A673 (cell line): ENCODE data around the gene CLCNKB. TPM values are rescaled to one million over a fixed set of nuclear protein-coding genes. Genes with fewer than 3 reads are reported as not detected.
A peak's percentile ranks its signal among the peaks of the same experiment; 100 is the strongest.

Source experiments
- BruUV-seq: library from RNA; stranded (reverse); fragments of 400-500 nt; replicated peaks from 2 replicates; lab custom pipeline; 2021; lab: Mats Ljungman, UMichigan
- CTCF ChIA-PET: fragments of 300-600 bp; sonication (Branson Sonifier 250); formaldehyde crosslinking; loops from one replicate; lab custom pipeline; 2022; ENCODE audit warnings: antibody characterized with exemption; lab: Charles Lee
- POLR2A ChIA-PET: fragments of 300-600 bp; sonication (Branson Sonifier 250); formaldehyde crosslinking; loops from one replicate; lab custom pipeline; 2022; ENCODE audit warnings: antibody characterized with exemption; ENCODE audit not compliant: low non-redundant PET; lab: Charles Lee
- DNase-seq: peaks from one replicate; pipeline ENCODE4 v3.0.0-alpha.2; 2015; ENCODE audit warnings: low spot score
- H3K27ac ChIP-seq: fragments of 200-600 bp; sonication (generic); 2 replicates; pipeline ENCODE4 v1.5.1; 2016; ENCODE audit warnings: mixed run types, low read depth, mild to moderate bottlenecking, mixed read lengths, antibody characterized with exemption, low read length; ENCODE audit not compliant: poor library complexity, severe bottlenecking
- H3K27me3 ChIP-seq: fragments of 200-600 bp; sonication (generic); replicated peaks from 2 replicates; pipeline ENCODE4 v1.6.1; 2017; ENCODE audit warnings: mixed run types, low read depth, mild to moderate bottlenecking, mixed read lengths, antibody characterized with exemption, low read length; ENCODE audit not compliant: insufficient read depth, poor library complexity
- H3K36me3 ChIP-seq: fragments of 200-600 bp; sonication (generic); 2 replicates; pipeline ENCODE4 v1.6.1; 2016; ENCODE audit warnings: mixed run types, mild to moderate bottlenecking, mixed read lengths, antibody characterized with exemption, low read length; ENCODE audit not compliant: insufficient read depth, poor library complexity, severe bottlenecking
- H3K4me1 ChIP-seq: fragments of 200-600 bp; sonication (generic); 2 replicates; pipeline ENCODE4 v1.6.1; 2017; ENCODE audit warnings: mixed run types, mild to moderate bottlenecking, mixed read lengths, antibody characterized with exemption, low read length; ENCODE audit not compliant: insufficient read depth, poor library complexity, severe bottlenecking
- H3K4me3 ChIP-seq: fragments of 200-600 bp; sonication (generic); 2 replicates; pipeline ENCODE4 v1.5.1; 2016; ENCODE audit warnings: low read depth, mixed run types, mild to moderate bottlenecking, mixed read lengths, low read length; ENCODE audit not compliant: poor library complexity, severe bottlenecking
- H3K9me3 ChIP-seq: fragments of 200-600 bp; sonication (generic); 2 replicates; pipeline ENCODE4 v1.6.1; 2016; ENCODE audit warnings: mixed run types, low read depth, mild to moderate bottlenecking, mixed read lengths, antibody characterized with exemption, low read length; ENCODE audit not compliant: poor library complexity, severe bottlenecking
- CTCF ChIP-seq: fragments of 300-800, 200-600 bp; sonication (generic); conservative IDR thresholded peaks from 2 replicates; pipeline ENCODE4 v1.5.1; 2017; ENCODE audit warnings: low read depth, mild to moderate bottlenecking, antibody characterized with exemption, low read length, moderate library complexity, mixed read lengths
- EZH2 ChIP-seq: fragments of 200-600 bp; sonication (generic); IDR thresholded peaks from 2 replicates; pipeline ENCODE4 v1.6.1; 2017; ENCODE audit warnings: borderline replicate concordance, low read depth, mild to moderate bottlenecking, mixed read lengths, antibody characterized with exemption, low read length; ENCODE audit not compliant: poor library complexity, severe bottlenecking
- intact Hi-C: fragments of 100-400 bp; cut with micrococcal nuclease; formaldehyde crosslinking; loops from one replicate; pipeline ENCODE4 v1.10.0; 2022; ENCODE audit not compliant: unreplicated experiment
- total RNA-seq: library from RNA; stranded (reverse); gene quantifications from 2 replicates; pipeline ENCODE4 v1.2.3, GENCODE V29; 2021

CLCNKB gene
- total RNA-seq, 1 experiment from 2014 or later: 0.13 TPM

GRCh38 chr1:16082283-16083038 is 38.9 kb downstream of the CLCNKB start:
- TF ChIP-seq EZH2 (no peak), CTCF (peak; percentile 96)
- no peaks in the 10 kb centered on the region for H3K9me3 ChIP-seq
- no peak overlapping the region for H3K27ac ChIP-seq
- ChIA-PET CTCF (interaction anchor here (0.5 to 2.7 kb wide), 10 partner anchors 9 to 869 kb away, joined by 3 to 28 read pairs (median 4); partner anchors contain the start of gene FAM131C), POLR2A (no interaction called here)
- no peaks in the 10 kb centered on the region for H3K27me3 ChIP-seq
- DNase-seq: peak; percentile 78
- H3K4me1 ChIP-seq: no peaks in the 10 kb centered on the region
- no peaks in the 10 kb centered on the region for H3K36me3 ChIP-seq
- intact Hi-C loops: loop anchor here (1.0 kb wide), 1 partner anchor 105 kb away; no protein-coding TSS in a partner anchor
- no peak overlapping the region for H3K4me3 ChIP-seq
- no TSS peak for BruUV-seq

DNA sequence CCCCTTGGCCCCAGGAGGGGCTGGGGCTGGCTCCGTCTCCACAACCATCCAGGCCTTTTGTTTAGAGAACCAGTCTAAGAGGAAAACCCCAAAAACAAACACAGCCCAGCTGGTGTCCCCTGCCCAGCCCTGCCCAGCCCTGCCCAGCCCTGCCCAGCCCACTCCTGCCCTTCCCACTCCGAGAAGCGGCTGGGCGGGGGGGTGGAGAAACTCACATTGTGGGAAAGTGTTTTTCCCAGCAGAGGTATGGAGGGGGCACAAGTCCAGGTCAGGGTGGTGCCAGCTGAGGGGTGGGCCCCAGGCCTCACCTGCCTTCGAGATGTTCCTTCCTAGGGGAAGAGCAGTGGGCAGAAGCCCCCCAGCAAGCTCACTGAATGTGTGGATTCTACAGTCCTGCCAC is 39.9 kb downstream of the CLCNKB start:
- no peak for DNase-seq
- H3K27ac ChIP-seq: no peak overlapping the region
- ChIA-PET CTCF (interaction anchor here (0.6 to 1.7 kb wide), 2 partner anchors 11 to 71 kb away, joined by 5 to 6 read pairs; no protein-coding TSS in a partner anchor), POLR2A (no interaction called here)
- H3K27me3 ChIP-seq: no peaks in the 10 kb centered on the region
- no peaks in the 10 kb centered on the region for H3K9me3 ChIP-seq
- no TSS peak for BruUV-seq
- no peaks in the 10 kb centered on the region for H3K4me1 ChIP-seq
- intact Hi-C loops: no loop called here
- no peak overlapping the region for H3K4me3 ChIP-seq
- TF ChIP-seq CTCF: no peak
- no peak for TF ChIP-seq EZH2
- H3K36me3 ChIP-seq: no peaks in the 10 kb centered on the region

GRCh38 chr1:16085522-16085921 is 41.9 kb downstream of the CLCNKB start:
- no peak for DNase-seq
- Histone ChIP-seq H3K27ac (no peak overlapping the region), H3K4me3 (no peak overlapping the region), H3K27me3 (no peaks in the 10 kb centered on the region), H3K36me3 (no peaks in the 10 kb centered on the region), H3K9me3 (no peaks in the 10 kb centered on the region), H3K4me1 (peaks cover 9% of the 10 kb centered on the region)
- no TSS peak for BruUV-seq
- ChIA-PET POLR2A (no interaction called here), CTCF (no interaction called here)
- TF ChIP-seq CTCF: no peak
- TF ChIP-seq EZH2: no peak
- intact Hi-C loops: no loop called here
